Adrenal gland (tissue), 12 donors: ENCODE data around the gene PCED1A. TPM values are rescaled to one million over a fixed set of nuclear protein-coding genes. Genes with fewer than 3 reads are reported as not detected.
A peak's percentile ranks its signal among the peaks of the same experiment; 100 is the strongest.

Experiments
- DNase-seq, 7 donors: peaks; one replicate each; pipeline ENCODE4 v3.0.0-alpha.2; 2019 to 2020
- H3K27ac ChIP-seq, 5 donors: fragments of 200-600 bp; sonication (generic) in 4 of 5; 1 replicate in 3 of 5; 2 replicates in 2 of 5; pipeline versions ENCODE4 v1.5.1 to v1.8.0; 2016 to 2020; ENCODE audit warnings: mild to moderate bottlenecking in 1 of 5
- H3K27me3 ChIP-seq: fragments of 200-600 bp; 2 replicates; pipeline ENCODE4 v1.8.0; 2021
- H3K36me3 ChIP-seq, 2 donors: fragments of 200-600 bp; replicated peaks in 1 of 2; 1 replicate in 1 of 2; 2 replicates in 1 of 2; pipeline versions ENCODE4 v1.5.1 to v1.8.0; 2018 to 2022
- H3K4me1 ChIP-seq, 2 donors: fragments of 200-600 bp; replicated peaks in 1 of 2; 1 replicate in 1 of 2; 2 replicates in 1 of 2; pipeline versions ENCODE4 v1.5.1 to v1.8.0; 2018 to 2021
- H3K4me3 ChIP-seq, 4 donors: fragments of 200-600 bp; sonication (generic) in 3 of 4; one replicate each; pipeline ENCODE4 v1.5.1; 2016 to 2018
- H3K9me3 ChIP-seq, 3 donors: fragments of 200-600 bp; sonication (generic) in 1 of 3; replicated peaks in 1 of 3; 1 replicate in 2 of 3; 2 replicates in 1 of 3; pipeline versions ENCODE4 v1.5.1 to v1.8.0; 2016 to 2021
- POLR2A ChIP-seq, 2 donors: fragments of 450-650 bp; IDR thresholded peaks; one replicate each; pipeline ENCODE4 v1.6.1; 2017; ENCODE audit warnings: antibody characterized with exemption in 2 of 2, mild to moderate bottlenecking in 2 of 2, moderate library complexity in 1 of 2
- WGBS, 4 donors: extraction: QIAGEN DNeasy Blood & Tissue Kit in 2 of 4; methylation state at CpG; one replicate each; pipeline versions ENCODE4 v1.1.5 to v1.1.7; 2013 to 2017; 5-methylcytosine and 5-hydroxymethylcytosine counted together
- intact Hi-C, 2 donors: fragments of 100-400 bp; cut with DNase I; formaldehyde crosslinking; loops; one replicate each; pipeline versions ENCODE4 v1.14.1 to v1.15.0; 2022 to 2023
- polyA plus RNA-seq, 3 donors: library from polyadenylated mRNA; stranded (reverse); fragments of 200-250 nt in 2 of 3; fragments of 350-450 nt in 1 of 3; fragmentation: Illumina TruSeq in 1 of 3; extraction: RNeasy Lipid Tissue Mini Kit (QIAGEN cat#74804) in 1 of 3; gene quantifications; one replicate each; pipeline ENCODE4 v1.2.3, GENCODE V29; 2013 to 2014
- total RNA-seq, 9 donors: library from RNA; depleted of rRNA in 4 of 9; stranded (reverse); fragments of >200 nt in 4 of 9; fragments of 120-200 nt in 1 of 9; fragmentation: NEBNext Ultra II Directional in 1 of 9; extraction: Animal tissue kit (Norgen Biotek cat#: 25700) in 1 of 9; gene quantifications; one replicate each; pipeline versions ENCODE4 v1.1.0 to v1.2.4, GENCODE V29; 2013 to 2023
- TF ChIP-seq, protein P1 (sequence below), 6 experiments: fragments of 450-650 bp in 4 of 6; fragments of 200-600 bp in 2 of 6; sonication (generic) in 1 of 6; IDR thresholded peaks; 1 replicate in 5 of 6; 2 replicates in 1 of 6; pipeline versions ENCODE4 v1.5.1 to v1.8.0; 2016 to 2021; ENCODE audit warnings: antibody characterized with exemption in 6 of 6, mild to moderate bottlenecking in 2 of 6, moderate library complexity in 1 of 6
- donor health status: healthy with polysubstance abuse.
- donor health status: Bipolar disorder and iron deficiency.
- donor health status: DM: yes; HTN: yes; CAD: no.
- donor health status: DM: no; HTN: no; CAD: no.
- donor health status: DM: no; HTN: no; CAD: no.
- donor health status: DM: yes; HTN: yes; CAD: no.

Gene PCED1A
- total and polyA plus RNA-seq, 12 donors: 9.6 to 244 (median 46.3) TPM

DNA sequence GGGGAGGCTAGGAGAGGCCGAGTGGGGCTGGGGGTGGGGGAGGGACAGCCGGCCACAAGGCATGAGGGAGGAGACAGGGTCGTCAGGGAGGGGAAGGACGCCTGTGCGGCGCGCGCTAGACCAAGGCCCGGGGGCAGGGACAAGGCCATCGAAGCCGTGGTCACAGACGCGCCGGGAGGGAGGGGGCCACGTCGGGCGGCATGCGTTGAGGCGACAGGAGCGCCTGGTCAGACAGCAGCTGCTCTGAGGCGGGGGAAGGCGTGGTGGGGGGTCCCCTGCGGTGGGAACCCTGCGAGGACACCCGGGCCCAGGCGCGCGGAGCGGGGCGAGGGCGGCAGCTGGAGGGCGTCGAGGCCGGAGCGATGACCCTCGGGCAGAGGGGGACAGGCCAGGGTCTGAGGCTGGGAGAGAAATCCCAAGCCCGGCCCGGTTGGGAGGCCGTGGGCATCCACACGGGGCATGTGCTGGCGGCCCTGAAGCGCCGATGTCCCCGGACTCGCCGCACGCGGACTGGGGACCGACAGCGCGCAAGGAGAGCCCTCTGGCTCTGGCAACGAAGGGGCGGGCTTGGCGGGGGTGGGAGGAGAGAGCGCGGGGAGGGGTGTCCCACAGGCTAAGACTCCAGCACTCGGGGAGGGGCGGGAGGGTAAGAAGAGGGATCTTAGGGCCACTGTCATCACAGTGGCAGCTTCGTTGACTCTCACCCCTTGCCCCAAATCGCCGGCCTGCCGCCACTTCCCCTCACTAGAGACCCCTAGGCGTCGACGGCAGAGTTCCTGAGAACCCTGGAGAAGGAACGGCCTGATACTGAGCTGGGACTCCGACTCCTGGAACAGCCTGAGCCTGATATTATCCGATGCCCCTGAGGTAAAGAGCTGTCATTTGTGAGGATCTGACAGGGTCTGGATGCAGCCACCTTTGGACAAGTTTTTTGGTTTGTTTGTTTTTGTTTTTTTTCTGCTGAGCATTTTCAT is 19.3 kb downstream of the PCED1A start:
- no peak for TF ChIP-seq POLR2A (IDR thresholded peaks at IDR 0.05)
- TF ChIP-seq, protein P1, sequence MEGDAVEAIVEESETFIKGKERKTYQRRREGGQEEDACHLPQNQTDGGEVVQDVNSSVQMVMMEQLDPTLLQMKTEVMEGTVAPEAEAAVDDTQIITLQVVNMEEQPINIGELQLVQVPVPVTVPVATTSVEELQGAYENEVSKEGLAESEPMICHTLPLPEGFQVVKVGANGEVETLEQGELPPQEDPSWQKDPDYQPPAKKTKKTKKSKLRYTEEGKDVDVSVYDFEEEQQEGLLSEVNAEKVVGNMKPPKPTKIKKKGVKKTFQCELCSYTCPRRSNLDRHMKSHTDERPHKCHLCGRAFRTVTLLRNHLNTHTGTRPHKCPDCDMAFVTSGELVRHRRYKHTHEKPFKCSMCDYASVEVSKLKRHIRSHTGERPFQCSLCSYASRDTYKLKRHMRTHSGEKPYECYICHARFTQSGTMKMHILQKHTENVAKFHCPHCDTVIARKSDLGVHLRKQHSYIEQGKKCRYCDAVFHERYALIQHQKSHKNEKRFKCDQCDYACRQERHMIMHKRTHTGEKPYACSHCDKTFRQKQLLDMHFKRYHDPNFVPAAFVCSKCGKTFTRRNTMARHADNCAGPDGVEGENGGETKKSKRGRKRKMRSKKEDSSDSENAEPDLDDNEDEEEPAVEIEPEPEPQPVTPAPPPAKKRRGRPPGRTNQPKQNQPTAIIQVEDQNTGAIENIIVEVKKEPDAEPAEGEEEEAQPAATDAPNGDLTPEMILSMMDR (IDR thresholded peaks at IDR 0.05): no peak
- no peaks in the 10 kb centered on the region for H3K9me3 ChIP-seq
- WGBS, 4 donors: 6 to 24% (median 10%) methylated on average over 23 to 68 of the region's 68 CpGs
- H3K4me1 ChIP-seq: no peaks in the 10 kb centered on the region
- no peak overlapping the region for H3K4me3 ChIP-seq
- H3K27ac ChIP-seq: peak overlapping the region in 2 of 5 donors; percentile 26 to 49
- peak in 3 of 7 donors; percentile 13 to 28 (median 16) for DNase-seq
- H3K36me3 ChIP-seq: no peaks in the 10 kb centered on the region
- H3K27me3 ChIP-seq: peaks cover 14% of the 10 kb centered on the region
- intact Hi-C loops: no loop called here

DNA sequence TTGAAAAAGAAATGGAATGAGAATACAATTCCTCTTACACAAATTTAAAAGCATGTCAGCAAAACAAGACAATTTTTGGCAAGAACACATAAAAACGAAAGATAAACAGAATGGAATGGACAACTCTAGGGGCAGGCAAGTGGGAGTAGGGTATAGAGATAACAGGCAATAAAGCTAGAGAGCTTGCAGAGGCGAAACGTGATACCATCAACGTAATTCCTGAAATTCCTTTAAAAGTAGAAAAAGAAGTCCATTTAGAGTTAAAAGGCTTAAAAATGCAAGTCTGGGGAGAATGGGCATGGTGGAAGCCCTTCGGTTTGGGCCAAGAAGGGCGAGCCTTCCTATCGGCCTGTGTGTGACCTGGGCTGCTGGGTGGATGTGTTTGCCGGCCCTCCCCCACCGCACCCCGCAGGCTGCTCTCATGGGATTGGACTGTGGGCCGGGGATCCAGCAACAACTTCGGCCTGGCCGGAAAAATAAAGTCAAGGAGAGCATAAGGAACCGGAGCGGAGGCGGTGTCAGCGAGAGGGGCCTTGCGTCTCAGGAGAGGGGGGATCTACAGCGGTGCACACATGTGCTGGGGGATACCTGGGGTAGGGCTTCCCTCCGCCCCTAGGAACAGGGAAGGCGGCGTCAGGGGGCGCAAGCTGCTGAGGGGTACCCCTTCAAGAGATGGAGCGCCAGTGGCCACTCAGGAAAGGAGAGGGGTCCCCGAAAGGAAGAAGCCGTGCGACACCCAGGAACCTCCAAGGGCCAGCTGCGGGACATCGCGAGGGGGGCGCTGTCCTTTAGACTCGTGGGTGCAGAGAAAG is 20.2 kb downstream of the PCED1A start:
- intact Hi-C loops: no loop called here
- H3K36me3 ChIP-seq: no peaks in the 10 kb centered on the region
- peak overlapping the region in 2 of 5 donors; percentile 26 to 49 for H3K27ac ChIP-seq
- peak in 4 of 7 donors; percentile 16 to 48 (median 26) for DNase-seq
- H3K27me3 ChIP-seq: peaks cover 14% of the 10 kb centered on the region
- TF ChIP-seq POLR2A (IDR thresholded peaks at IDR 0.05): no peak
- TF ChIP-seq, protein P1 (IDR thresholded peaks at IDR 0.05): no peak
- H3K4me1 ChIP-seq: no peaks in the 10 kb centered on the region
- no peaks in the 10 kb centered on the region for H3K9me3 ChIP-seq
- no peak overlapping the region for H3K4me3 ChIP-seq
- 28 to 48% (median 40%) methylated on average over 22 to 32 of the region's 32 CpGs for WGBS, 4 donors

DNA sequence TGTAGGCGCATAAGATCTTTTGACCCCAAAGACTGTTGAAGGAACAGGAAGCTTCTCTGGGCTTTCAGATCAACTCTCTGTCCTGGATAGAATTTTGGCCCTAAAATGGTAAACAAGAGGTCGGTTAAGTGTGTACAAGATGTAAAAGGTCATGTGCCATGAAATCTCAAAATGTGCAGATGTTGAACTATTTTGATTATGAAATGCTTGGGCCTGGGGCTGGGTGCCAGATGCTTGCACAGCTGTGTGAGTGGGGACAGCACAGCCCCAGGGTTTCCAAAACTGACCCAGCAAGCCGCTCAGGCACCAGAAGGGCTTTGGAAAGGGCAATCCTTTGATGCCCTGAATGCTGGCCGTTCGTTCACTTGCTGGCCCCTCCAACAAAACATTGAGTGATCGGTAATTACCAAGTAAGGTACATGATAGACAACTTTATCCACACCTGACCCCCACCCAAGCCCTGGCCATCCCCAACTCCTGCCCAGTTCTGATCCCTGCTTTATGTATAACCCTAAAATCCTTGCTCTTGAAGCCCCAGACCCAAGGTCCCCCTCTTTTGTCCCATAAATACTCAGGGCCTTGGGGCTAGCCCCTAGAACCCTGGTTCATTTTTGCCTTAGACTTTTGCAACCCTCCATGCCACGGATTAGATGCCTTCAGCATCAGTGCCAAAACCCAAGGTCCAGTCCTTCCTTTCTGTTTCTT is 22.4 kb downstream of the PCED1A start:
- H3K27ac ChIP-seq: no peak overlapping the region
- peak in 3 of 7 donors; percentile 31 to 56 (median 43) for DNase-seq
- H3K4me1 ChIP-seq: peaks cover 0 to 4% of the 10 kb centered on the region in 2 donors
- no peaks in the 10 kb centered on the region for H3K9me3 ChIP-seq
- peaks cover 14% of the 10 kb centered on the region for H3K27me3 ChIP-seq
- 75 to 79% (median 77%) methylated on average over 4 to 7 of the region's 7 CpGs for WGBS, 4 donors
- no peak overlapping the region for H3K4me3 ChIP-seq
- intact Hi-C loops: no loop called here
- TF ChIP-seq POLR2A (IDR thresholded peaks at IDR 0.05): no peak
- TF ChIP-seq, protein P1 (IDR thresholded peaks at IDR 0.05): no peak
- H3K36me3 ChIP-seq: no peaks in the 10 kb centered on the region
